Muscle layer of colon (tissue), 2 donors: ENCODE data around the gene DYNC1H1.
"Not testable (repeated sequence)": the region's sequence is repeated elsewhere in the genome, so short reads cannot be mapped to it uniquely, and the experiment has no call there.

Experiments used
- H3K27ac ChIP-seq: one replicate; pipeline ENCODE4 v1.7.0; 2013; ENCODE audit warnings: low read depth, mild to moderate bottlenecking, low read length, moderate library complexity
- H3K27me3 ChIP-seq, 2 donors: one replicate each; pipeline ENCODE4 v1.7.0; 2013; ENCODE audit warnings: low read length in 2 of 2, mild to moderate bottlenecking in 2 of 2; ENCODE audit not compliant: insufficient read depth in 2 of 2, control insufficient read depth in 1 of 2
- H3K36me3 ChIP-seq: one replicate; pipeline ENCODE4 v1.7.0; 2013; ENCODE audit warnings: mild to moderate bottlenecking, low read length; ENCODE audit not compliant: insufficient read depth
- H3K4me1 ChIP-seq: one replicate; pipeline ENCODE4 v1.7.0; 2013; ENCODE audit warnings: mild to moderate bottlenecking, low read length; ENCODE audit not compliant: insufficient read depth
- H3K4me3 ChIP-seq, 2 donors: one replicate each; pipeline ENCODE4 v1.7.0; 2013; ENCODE audit warnings: low read length in 2 of 2, low read depth in 1 of 2, mild to moderate bottlenecking in 1 of 2, moderate library complexity in 1 of 2
- H3K9ac ChIP-seq: one replicate; pipeline ENCODE4 v1.7.0; 2013; ENCODE audit warnings: low read length
- H3K9me3 ChIP-seq: one replicate; pipeline ENCODE4 v1.7.0; 2013; ENCODE audit warnings: mild to moderate bottlenecking, low read length
- donor health status: abdominal sarcoma.
- donor health status: Adenocarcinoma of cecum.

The DYNC1H1 gene

DNA sequence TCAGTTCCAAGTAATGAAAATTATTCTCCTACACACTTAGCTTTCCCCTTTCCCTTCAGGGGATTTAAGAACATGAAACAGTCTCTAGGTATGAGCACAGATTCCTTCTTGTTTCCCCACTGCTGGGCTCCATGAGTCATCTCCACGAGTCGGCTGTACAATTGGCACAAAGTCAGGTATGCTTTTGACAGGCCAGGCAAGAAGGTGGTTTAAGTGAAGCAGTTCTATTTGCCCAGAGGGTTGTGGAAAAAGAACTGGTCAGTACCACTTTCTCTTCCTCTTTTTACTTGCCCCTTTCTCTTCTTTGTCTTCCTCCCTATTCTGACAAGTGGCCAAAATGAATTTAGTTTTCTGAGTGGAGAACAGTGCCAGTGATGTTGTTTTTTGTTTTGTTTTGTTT lies 16.3 kb downstream of the DYNC1H1 start:
- Histone ChIP-seq H3K4me3 (no peak overlapping the region), H3K27me3 (no peaks in the 10 kb centered on the region), H3K9me3 (no peaks in the 10 kb centered on the region), H3K36me3 (peaks cover 42% of the 10 kb centered on the region), H3K9ac (no peak overlapping the region), H3K4me1 (peaks cover 16% of the 10 kb centered on the region), H3K27ac (peak overlapping the region; percentile 35)

GRCh38 chr14:101982621-101983020 lies 18.2 kb downstream of the DYNC1H1 start:
- Histone ChIP-seq H3K27ac (no peak overlapping the region), H3K36me3 (peaks cover 52% of the 10 kb centered on the region), H3K4me1 (peaks cover 16% of the 10 kb centered on the region), H3K4me3 (no peak overlapping the region), H3K27me3 (no peaks in the 10 kb centered on the region), H3K9ac (no peak overlapping the region), H3K9me3 (no peaks in the 10 kb centered on the region)

- not testable (repeated sequence) for H3K27ac ChIP-seq, H3K4me3 ChIP-seq, H3K9ac ChIP-seq, H3K27me3 ChIP-seq, H3K9me3 ChIP-seq
- Histone ChIP-seq H3K4me1 (peaks cover 15% of the 10 kb centered on the region), H3K36me3 (peaks cover 67% of the 10 kb centered on the region)
Observed at GRCh38 chr14:101984831-101985230, 20.5 kb downstream of the DYNC1H1 start.

DNA sequence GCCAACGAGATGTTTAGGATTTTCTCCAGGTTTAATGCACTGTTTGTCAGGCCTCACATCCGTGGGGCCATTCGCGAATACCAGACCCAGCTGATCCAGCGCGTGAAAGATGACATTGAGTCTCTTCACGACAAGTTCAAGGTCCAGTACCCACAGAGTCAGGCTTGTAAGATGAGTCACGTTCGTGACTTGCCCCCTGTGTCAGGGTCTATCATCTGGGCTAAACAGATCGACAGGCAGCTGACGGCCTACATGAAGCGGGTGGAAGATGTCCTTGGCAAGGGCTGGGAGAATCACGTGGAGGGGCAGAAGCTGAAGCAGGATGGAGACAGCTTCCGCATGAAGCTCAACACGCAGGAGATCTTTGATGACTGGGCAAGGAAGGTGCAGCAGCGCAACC lies 21.6 kb downstream of the DYNC1H1 start:
- Histone ChIP-seq H3K27me3 (no peaks in the 10 kb centered on the region), H3K4me1 (peaks cover 5% of the 10 kb centered on the region), H3K9me3 (no peaks in the 10 kb centered on the region), H3K27ac (no peak overlapping the region), H3K4me3 (no peak overlapping the region), H3K9ac (no peak overlapping the region), H3K36me3 (peaks cover 68% of the 10 kb centered on the region)

GRCh38 chr14:101986953-101987352 lies 22.6 kb downstream of the DYNC1H1 start:
- Histone ChIP-seq H3K27ac (no peak overlapping the region), H3K36me3 (peaks cover 74% of the 10 kb centered on the region), H3K9ac (no peak overlapping the region), H3K4me1 (no peaks in the 10 kb centered on the region), H3K27me3 (no peaks in the 10 kb centered on the region), H3K9me3 (no peaks in the 10 kb centered on the region), H3K4me3 (no peak overlapping the region)

DNA sequence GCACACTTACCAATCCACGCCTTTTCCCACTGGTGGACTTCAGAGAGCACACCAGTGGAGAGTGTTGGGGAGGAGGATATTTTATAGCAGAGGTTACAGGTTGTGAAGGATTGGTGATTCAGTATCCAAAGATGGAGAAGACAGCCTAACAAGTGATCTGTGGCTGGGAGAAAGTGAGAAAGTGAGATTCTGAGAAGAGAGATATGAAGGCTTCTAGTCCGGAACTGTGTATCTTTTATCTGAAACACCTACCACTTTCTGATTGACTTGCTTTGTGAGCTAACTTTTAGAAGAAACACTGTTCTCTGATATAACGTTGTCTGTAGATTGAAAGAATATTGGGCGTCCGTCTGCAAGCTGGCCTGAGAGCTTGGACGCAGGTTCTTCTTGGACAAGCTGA lies 24.0 kb downstream of the DYNC1H1 start:
- H3K27ac ChIP-seq: no peak overlapping the region
- H3K36me3 ChIP-seq: peaks cover 79% of the 10 kb centered on the region

DNA sequence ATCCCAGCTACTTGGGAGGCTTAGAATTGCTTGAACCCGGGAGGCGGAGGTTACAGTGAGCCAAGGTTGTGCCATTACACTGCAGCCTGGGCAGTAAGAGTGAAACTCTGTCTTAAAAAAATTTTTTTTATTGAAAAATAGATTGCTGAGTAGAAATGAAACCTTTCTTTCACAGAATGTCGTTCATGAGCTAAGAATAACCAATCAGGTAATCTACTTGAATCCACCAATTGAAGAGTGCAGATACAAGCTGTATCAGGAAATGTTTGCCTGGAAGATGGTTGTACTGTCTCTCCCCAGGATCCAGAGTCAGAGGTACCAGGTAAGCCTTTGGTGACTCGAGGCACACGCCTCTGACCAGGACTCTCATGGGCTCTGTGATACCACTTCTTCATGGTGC lies 27.0 kb downstream of the DYNC1H1 start:
- Histone ChIP-seq H3K4me3 (no peak overlapping the region), H3K36me3 (peaks cover 85% of the 10 kb centered on the region), H3K27me3 (no peaks in the 10 kb centered on the region), H3K9ac (no peak overlapping the region), H3K4me1 (no peaks in the 10 kb centered on the region), H3K27ac (no peak overlapping the region), H3K9me3 (no peaks in the 10 kb centered on the region)

More for the DNA sequence above, 24.0 kb downstream of the DYNC1H1 start:
- H3K4me1 ChIP-seq: no peaks in the 10 kb centered on the region
- no peaks in the 10 kb centered on the region for H3K27me3 ChIP-seq
- no peaks in the 10 kb centered on the region for H3K9me3 ChIP-seq
- H3K9ac ChIP-seq: no peak overlapping the region
- H3K4me3 ChIP-seq: no peak overlapping the region

GRCh38 chr14:101992708-101993107 lies 28.3 kb downstream of the DYNC1H1 start:
- Histone ChIP-seq H3K4me1 (no peaks in the 10 kb centered on the region), H3K9ac (no peak overlapping the region), H3K27me3 (no peaks in the 10 kb centered on the region), H3K9me3 (no peaks in the 10 kb centered on the region), H3K4me3 (no peak overlapping the region), H3K27ac (no peak overlapping the region), H3K36me3 (peaks cover 85% of the 10 kb centered on the region)

DNA sequence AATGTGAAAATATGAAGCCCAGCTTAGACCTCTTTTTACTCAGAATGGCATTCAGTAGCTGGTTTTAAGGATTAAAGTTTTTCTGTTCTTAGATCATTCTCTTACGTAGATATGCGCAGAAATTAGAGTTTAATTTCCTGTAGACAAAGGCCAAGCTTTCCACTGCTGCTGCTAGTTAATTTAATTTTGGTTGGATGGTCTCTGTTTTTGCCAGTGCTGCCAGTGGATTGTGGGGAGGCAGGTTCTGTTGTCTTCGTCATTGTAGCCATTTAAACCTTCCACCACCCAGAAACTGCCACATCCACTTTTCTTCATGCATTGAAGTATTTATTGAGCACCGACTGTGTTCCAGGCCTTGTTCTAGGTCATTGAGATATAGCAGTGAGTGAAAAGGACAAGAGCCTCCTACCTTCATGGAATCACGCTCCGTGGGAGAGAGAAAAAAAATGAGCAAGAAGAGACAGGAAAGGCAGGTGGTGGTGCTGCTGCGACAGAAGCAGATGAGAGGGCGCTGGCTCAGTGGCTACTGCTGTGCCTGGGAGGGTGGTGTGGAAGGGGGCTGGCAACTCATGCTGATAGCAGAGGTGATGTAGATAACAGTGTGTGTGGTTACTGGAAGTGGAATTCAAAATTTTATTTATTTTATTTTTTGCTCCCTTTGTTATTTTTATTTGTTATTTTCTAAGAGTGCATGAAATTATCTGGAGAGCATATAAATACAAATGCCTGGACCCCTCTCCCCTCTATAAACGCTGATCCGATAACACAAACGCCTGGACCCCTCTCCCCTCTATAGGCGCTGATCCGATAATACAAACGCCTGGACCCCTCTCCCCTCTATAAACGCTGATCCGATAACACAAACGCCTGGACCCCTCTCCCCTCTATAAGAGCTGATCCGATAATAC lies 33.3 kb downstream of the DYNC1H1 start:
- H3K27me3 ChIP-seq: no peaks in the 10 kb centered on the region
- no peak overlapping the region for H3K27ac ChIP-seq
- no peak overlapping the region for H3K9ac ChIP-seq
- H3K36me3 ChIP-seq: peaks cover 90% of the 10 kb centered on the region
- H3K4me1 ChIP-seq: no peaks in the 10 kb centered on the region
- no peaks in the 10 kb centered on the region for H3K9me3 ChIP-seq
- no peak overlapping the region for H3K4me3 ChIP-seq

- H3K9ac ChIP-seq: no peak overlapping the region
- H3K4me3 ChIP-seq: no peak overlapping the region
- H3K36me3 ChIP-seq: peaks cover 92% of the 10 kb centered on the region
- no peaks in the 10 kb centered on the region for H3K9me3 ChIP-seq
- no peaks in the 10 kb centered on the region for H3K4me1 ChIP-seq
- H3K27me3 ChIP-seq: no peaks in the 10 kb centered on the region
- H3K27ac ChIP-seq: no peak overlapping the region
Observed at GRCh38 chr14:102000902-102001301, 36.5 kb downstream of the DYNC1H1 start.

GRCh38 chr14:102005336-102005735 lies 41.0 kb downstream of the DYNC1H1 start:
- Histone ChIP-seq H3K27ac (no peak overlapping the region), H3K36me3 (peaks cover 94% of the 10 kb centered on the region)

GRCh38 chr14:102007916-102008418 lies 43.6 kb downstream of the DYNC1H1 start:
- H3K27ac ChIP-seq: no peak overlapping the region
- peaks cover 94% of the 10 kb centered on the region for H3K36me3 ChIP-seq
- no peak overlapping the region for H3K9ac ChIP-seq
- no peaks in the 10 kb centered on the region for H3K9me3 ChIP-seq
- no peaks in the 10 kb centered on the region for H3K4me1 ChIP-seq
- H3K27me3 ChIP-seq: no peaks in the 10 kb centered on the region
- no peak overlapping the region for H3K4me3 ChIP-seq

More at GRCh38 chr14:102005336-102005735, 41.0 kb downstream of the DYNC1H1 start:
- H3K27me3 ChIP-seq: no peaks in the 10 kb centered on the region
- H3K4me1 ChIP-seq: no peaks in the 10 kb centered on the region
- no peak overlapping the region for H3K4me3 ChIP-seq
- H3K9ac ChIP-seq: no peak overlapping the region
- no peaks in the 10 kb centered on the region for H3K9me3 ChIP-seq
